SK-MEL-5 (cell line): ENCODE results near the gene ATP8B4. TPM values are rescaled to one million over a fixed set of nuclear protein-coding genes. Genes with fewer than 3 reads are reported as not detected.

Experiments
- DNase-seq: peaks from one replicate; pipeline ENCODE4 v3.0.0-alpha.2; 2016; ENCODE audit warnings: low read depth, low spot score
- in situ Hi-C: cut with HindIII; loops from 2 replicates; pipeline ENCODE4 v1.10.0; 2016; ENCODE audit warnings: low sequenced_read_pairs, high pct_unique_total_duplicates, low pct_unique_long_range_greater_than_20kb
- total RNA-seq: library from RNA; depleted of rRNA; stranded (reverse); fragments of >200 nt; shearing (Covaris generic); gene quantifications from 2 replicates; pipeline ENCODE4 v1.2.3, GENCODE V29; 2014

The ATP8B4 gene
- total RNA-seq, 1 experiment from 2014 or later = 1.2 TPM

DNA sequence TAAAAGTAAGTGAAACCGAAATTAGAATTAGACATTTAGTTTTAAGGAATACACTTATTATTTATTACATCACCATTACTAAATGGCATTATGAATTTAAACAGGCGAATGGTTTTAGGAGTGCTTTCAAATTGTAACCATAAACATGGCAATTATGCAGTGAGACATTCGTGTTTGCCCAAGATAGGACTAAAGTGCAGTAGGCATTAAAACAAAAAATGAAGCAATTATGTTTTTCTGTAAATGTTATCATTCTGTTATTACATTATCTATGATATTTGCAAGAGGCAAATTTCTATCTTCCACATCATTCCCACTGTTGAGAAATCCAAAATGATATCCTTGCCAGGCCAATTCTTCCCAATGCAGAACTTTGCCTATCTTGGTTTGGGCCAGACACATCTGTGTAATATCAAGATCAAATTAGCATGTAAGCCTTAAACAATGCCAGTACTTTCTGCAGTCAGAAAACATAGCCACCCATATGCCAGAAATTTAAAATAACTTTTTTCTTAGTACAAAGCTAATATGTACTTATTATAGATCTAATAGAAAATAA, 156.9 kb downstream of the ATP8B4 start:
- no peak for DNase-seq
- in situ Hi-C loops = no loop called here

DNA sequence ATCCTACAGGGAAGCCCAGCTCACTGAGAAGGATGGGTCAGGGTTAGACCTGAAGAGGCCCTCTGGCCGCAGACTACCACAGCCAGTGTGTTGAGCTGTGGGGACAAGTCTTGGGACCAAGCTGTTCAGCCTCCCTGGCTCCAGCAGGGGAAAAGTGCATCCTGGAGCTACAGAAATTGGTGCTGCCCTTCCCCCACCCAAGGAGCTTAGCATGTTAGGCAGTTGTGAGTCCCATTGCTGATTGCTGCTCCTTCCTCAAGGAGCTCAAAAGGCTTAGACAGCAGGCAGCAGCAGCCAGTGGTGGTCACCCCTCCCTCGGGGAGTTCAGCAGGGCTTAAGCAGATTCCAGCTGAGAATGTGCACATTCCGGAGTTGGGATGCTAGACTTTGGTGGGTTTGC, 165.6 kb downstream of the ATP8B4 start:
- in situ Hi-C loops = no loop called here
- DNase-seq = no peak

DNA sequence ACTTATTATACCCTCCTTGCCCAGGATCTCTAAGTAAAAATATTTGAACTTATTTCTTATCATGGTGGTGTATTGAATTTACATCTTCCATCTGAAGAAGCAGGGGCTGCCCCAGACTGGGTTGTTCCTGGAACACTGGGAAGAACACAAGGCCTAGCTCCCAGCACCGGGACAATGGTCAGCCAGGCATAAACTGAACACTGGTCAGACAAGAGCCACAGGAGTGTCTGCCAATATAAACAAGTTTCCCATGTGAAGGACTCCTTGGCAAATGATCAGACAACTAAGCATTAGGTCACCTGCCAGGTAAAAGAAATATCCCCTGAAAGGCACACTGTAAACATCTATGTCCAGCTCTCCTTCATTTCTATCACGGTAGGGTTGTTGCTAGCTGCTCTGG, 172.4 kb downstream of the ATP8B4 start:
- in situ Hi-C loops = no loop called here

DNA sequence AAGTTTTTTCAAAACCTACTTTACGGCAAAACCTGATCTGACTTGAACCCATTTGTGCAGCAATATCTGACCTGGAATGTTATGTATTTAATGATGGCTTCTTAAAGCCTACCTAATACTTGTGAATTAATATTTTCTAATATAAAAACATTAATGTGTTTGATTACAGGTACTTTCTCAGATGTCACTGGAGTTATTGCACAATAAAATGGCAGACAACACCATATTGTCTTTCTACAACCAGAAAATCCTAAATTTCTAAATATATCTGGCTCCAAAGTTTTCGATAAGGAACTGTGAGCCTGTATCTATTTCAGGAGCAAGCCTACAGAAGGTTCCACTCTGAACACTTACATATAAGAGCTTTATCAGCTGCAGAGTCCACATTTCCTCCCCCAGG, 184.5 kb downstream of the ATP8B4 start:
- no peak for DNase-seq
- in situ Hi-C loops = no loop called here

More for the DNA sequence above, 172.4 kb downstream of the ATP8B4 start:
- DNase-seq = no peak

GRCh38 chr15:49927189-49927861, 191.7 kb downstream of the ATP8B4 start:
- DNase-seq = no peak

GRCh38 chr15:49926740-49927139, 192.3 kb downstream of the ATP8B4 start:
- DNase-seq = no peak
- in situ Hi-C loops = no loop called here

More at GRCh38 chr15:49927189-49927861, 191.7 kb downstream of the ATP8B4 start:
- in situ Hi-C loops = no loop called here

DNA sequence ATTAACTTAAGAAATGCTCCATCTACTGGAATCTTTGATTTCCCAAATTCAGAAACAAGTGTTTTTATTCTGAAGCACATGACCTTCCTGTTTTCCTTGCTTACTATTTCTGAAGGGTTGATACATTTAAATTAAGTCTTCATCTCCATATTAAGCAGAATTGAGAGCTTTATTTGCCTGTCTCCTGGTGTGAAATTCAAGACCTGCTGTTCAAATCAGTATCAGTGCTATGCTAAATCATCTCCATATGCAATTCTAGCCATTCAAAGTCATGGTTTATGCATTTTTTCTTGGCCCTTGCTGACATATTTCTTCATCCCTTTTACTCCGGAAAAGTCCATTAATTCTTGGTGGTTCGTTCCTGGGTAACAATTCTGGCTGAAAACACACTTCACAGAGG, 195.4 kb downstream of the ATP8B4 start:
- no peak for DNase-seq
- in situ Hi-C loops = no loop called here

- in situ Hi-C loops = no loop called here
- no peak for DNase-seq
Measured at GRCh38 chr15:49919034-49919433, 200.0 kb downstream of the ATP8B4 start.

GRCh38 chr15:49918121-49918520, 200.9 kb downstream of the ATP8B4 start:
- in situ Hi-C loops = no loop called here
- no peak for DNase-seq

DNA sequence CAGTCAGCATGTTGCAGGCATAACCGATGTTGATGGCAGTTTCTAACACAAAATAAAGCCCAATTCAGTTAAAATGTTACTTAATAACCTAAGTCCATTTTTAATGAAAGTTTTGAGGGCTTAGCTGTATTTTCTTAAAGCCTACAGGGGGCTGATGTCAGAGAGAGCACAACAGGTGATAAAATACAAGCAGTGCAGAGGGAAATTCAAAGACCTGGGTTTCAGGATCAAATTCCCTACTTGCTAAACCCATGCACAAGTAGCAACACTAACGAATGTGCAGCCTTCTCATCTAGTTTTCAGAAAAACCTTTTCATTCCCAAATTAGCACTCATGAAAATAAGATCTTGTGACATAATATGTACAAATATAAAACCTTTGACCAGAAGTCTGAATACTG, 202.0 kb downstream of the ATP8B4 start:
- DNase-seq = no peak
- in situ Hi-C loops = no loop called here

DNA sequence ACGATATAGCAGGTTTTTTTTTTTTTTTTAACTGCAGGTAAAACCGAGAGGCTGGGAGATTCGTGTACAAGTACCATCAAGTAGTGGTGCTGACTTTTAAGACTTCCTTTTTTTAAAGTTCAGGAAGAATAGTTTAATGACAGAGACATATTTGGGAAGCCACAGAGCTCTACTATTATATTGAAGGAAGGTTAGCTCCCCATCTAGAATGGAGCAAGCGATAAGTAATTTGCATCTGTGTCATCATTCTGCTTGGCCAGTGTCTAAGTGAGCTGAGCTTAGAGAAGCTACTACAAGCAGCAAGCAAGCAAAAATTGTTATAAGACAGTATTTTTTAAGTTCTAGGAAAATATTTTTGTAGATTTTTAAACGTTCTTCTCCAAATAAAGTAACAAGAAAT, 203.2 kb downstream of the ATP8B4 start:
- DNase-seq = no peak
- in situ Hi-C loops = no loop called here

DNA sequence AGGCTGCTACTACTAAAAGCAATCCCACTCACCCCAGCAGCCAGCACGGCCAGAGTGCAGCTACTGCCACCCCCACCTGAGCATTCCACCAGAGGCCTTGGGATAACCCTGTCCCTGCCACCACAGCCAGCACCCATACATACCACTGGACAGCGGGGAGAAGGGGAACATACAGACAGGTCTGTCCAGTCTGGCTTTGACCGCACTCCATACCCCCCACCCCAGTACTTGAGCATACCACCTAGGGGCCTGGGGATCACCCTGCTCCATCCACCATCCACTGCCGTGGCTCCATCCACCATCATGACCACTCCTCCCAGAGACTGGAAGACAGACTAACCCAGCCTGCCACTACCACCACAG, 210.1 kb downstream of the ATP8B4 start:
- no peak for DNase-seq
- in situ Hi-C loops = no loop called here

- in situ Hi-C loops = no loop called here
- no peak for DNase-seq
Measured at GRCh38 chr15:49908236-49908932, 210.6 kb downstream of the ATP8B4 start.

GRCh38 chr15:49906966-49907365, 212.1 kb downstream of the ATP8B4 start:
- DNase-seq = no peak
- in situ Hi-C loops = no loop called here

- DNase-seq = no peak
- in situ Hi-C loops = no loop called here
Measured at GRCh38 chr15:49905221-49905620, 213.8 kb downstream of the ATP8B4 start.

DNA sequence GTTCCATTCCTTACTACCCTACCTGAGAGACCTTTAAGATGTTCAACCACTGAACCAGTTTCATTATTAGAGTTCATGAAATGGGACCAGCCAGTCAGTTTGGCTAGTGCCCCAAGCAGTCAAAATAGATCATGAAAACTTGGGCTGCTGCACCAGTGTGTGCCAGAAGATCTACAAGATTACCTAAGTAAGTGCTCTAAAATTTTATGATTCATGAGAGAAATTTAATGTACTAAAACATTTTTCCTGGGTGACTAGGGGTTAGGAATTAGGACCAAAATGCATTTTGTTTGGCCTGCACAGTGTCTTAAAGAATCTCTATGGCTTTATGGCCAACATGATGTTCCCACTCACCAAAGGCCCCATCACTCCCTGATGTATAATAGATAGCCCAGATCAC, 214.7 kb downstream of the ATP8B4 start:
- in situ Hi-C loops = no loop called here

GRCh38 chr15:49902685-49903501, 216.1 kb downstream of the ATP8B4 start:
- in situ Hi-C loops = no loop called here

More for the DNA sequence above, 214.7 kb downstream of the ATP8B4 start:
- no peak for DNase-seq

DNA sequence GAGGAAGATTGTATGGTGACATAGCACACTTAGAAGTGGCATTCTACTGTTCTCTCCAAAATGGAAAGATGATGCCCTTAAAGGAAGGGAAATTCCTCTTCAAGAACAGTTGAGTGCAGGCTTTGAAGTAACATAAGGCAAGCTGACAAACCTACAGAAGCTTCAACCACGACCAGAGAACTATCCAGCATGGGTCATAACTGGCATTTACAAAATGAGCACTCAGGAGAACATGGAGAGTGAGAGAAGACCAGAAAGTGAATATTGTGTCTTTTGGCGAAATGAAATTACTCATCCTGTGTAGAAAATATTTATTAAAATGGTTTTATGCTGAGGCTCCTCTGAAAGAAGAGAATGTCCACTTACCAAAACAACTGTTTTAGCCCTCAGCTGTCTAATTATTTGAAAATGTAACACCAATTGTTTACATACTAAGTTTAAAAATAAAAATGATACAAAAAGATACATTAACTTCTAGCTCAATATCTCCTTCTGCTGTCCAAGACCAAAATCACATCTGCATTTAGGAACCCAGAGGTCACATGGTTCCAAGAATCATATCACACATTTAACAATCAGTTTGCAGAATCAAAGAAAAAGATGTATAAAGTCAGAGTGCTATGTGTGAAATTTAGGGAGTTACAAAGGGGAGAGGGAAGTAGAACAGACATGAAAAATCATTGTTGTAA, 216.9 kb downstream of the ATP8B4 start:
- peak; percentile 19 for DNase-seq
- in situ Hi-C loops = no loop called here

More at GRCh38 chr15:49902685-49903501, 216.1 kb downstream of the ATP8B4 start:
- peak; percentile 76 for DNase-seq
